ENCODE results near the gene EXOC8.

The EXOC8 gene

DNA sequence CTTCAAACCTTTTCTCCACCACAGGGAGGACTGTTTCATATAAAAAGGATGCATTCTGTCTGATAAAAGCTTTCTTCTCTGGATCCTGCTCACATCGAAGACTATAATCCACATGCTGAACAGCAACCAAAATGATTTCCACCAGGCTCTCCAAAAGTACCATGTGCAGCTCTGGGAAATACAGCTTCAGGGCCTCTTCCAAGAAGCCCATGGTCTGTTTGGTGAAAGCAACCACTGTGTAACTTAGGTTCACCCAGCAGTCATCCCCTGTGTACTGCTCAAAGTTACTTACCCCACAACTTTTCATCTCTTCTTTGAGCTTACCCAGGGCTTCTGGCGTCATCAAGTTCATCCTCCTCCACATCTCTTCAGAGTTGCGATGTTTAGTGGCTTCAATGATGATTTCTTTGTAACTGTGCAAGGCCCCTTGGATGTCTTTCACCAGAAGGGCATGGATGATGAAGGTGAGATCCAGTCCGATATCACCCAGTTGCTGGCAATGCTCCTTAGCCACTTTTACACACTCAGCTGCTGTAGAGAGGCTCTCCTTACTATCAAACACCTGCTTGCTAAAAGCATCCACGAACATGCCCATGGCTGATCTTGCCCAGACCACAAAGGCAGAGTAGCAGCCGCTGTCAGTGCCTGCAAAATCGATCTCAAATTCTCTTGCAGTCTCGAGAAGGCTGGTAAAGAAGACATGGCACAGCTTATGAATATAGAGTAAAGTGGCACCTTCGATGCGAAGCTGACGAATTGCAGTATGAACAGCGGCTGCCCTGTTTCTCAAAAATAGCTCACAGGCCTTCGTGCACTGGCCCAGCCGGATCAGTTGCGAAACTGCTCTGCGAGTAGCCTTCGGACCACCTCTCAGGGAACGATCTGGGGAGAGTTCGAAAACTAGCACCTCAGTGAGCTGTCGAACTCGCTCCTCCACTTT is 1.7 kb downstream of the EXOC8 start:
- H3K27me3 Mint-ChIP-seq (ENCODE audit: low read depth) = peaks cover 3% of the 10 kb centered on the region
- peak overlapping the region; percentile 16 for H3K27ac Mint-ChIP-seq
- peak overlapping the region; percentile 96 for H3K4me3 Mint-ChIP-seq
- peaks cover 40% of the 10 kb centered on the region for H3K36me3 Mint-ChIP-seq (ENCODE audit: low read depth)
- H3K9me3 Mint-ChIP-seq = no peaks in the 10 kb centered on the region
- peaks cover 47% of the 10 kb centered on the region for H3K4me1 Mint-ChIP-seq (ENCODE audit: low read depth)

DNA sequence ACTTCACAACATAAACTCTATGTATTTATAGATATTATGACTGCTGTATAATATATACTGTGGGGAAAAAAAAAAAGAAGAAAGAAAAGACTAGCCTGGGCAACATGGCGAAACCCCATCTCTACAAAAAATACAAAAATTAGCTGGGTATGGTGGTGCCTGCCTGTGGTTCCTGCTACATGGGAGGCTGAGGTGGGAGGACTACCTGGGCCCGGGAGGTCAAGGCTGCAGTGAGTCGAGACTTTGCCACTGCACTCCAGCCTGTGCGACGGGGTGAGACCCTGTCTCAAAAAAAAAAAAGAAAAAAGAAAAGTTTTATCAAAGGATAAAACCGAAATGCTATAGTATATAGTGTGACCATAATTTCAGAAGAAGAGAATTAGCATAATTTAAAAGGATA is 2.7 kb downstream of the EXOC8 start:
- H3K27me3 Mint-ChIP-seq (ENCODE audit: low read depth) = peaks cover 3% of the 10 kb centered on the region
- H3K4me3 Mint-ChIP-seq = peak overlapping the region; percentile 56
- no peak overlapping the region for H3K27ac Mint-ChIP-seq
- peaks cover 37% of the 10 kb centered on the region for H3K36me3 Mint-ChIP-seq (ENCODE audit: low read depth)
- H3K9me3 Mint-ChIP-seq = no peaks in the 10 kb centered on the region
- H3K4me1 Mint-ChIP-seq (ENCODE audit: low read depth) = peaks cover 40% of the 10 kb centered on the region

DNA sequence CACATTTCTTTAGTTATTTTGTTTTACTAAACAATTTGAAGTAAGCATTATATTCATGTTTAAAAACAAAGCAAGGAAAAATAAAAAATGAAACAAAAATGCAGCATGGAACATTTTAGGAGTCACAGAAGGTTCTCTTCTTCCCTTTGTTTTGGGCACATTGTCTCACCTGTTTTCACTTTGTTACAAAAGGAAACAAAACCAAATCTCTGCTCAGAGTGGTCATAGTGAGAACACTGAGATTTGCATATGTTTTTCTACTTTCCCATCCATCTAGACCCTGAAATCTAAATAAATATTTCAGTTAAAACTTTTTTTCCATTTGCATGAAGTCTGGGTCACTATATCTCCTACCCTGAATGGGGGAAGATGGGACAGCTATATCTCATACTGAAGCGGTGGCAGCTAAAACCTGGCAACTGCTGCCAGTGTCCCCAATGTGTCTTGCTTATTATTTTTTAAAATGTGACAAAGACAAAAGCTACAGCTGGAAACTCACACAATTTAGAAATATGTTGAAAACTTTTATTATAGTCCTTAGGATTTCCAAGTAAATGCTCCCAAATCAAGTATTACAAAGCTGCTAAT is 3.5 kb downstream of the EXOC8 start:
- H3K4me1 Mint-ChIP-seq (ENCODE audit: low read depth) = peaks cover 35% of the 10 kb centered on the region
- no peaks in the 10 kb centered on the region for H3K9me3 Mint-ChIP-seq
- no peak overlapping the region for H3K27ac Mint-ChIP-seq
- peaks cover 3% of the 10 kb centered on the region for H3K27me3 Mint-ChIP-seq (ENCODE audit: low read depth)
- peak overlapping the region; percentile 60 for H3K4me3 Mint-ChIP-seq
- peaks cover 35% of the 10 kb centered on the region for H3K36me3 Mint-ChIP-seq (ENCODE audit: low read depth)

DNA sequence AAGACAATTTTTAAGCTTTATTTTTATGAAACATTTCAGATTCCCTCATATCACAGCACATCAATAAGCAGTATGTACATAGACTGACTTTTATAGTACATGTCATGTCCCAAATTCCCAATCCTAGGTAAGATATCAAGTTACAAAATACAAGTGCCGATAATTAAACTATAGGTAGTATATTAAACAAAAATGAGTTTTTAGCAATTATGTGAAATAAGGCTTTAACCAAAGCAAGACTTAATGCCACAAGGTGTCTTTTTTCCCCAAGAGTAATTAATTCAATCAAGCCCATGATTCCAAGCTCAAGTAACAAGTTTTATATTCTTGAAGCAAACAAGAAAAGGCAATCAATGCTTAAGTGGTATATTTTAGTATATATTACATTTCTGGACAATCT is 4.9 kb downstream of the EXOC8 start:
- no peak overlapping the region for H3K4me3 Mint-ChIP-seq
- no peak overlapping the region for H3K27ac Mint-ChIP-seq
- peaks cover 2% of the 10 kb centered on the region for H3K27me3 Mint-ChIP-seq (ENCODE audit: low read depth)
- peaks cover 27% of the 10 kb centered on the region for H3K36me3 Mint-ChIP-seq (ENCODE audit: low read depth)
- H3K4me1 Mint-ChIP-seq (ENCODE audit: low read depth) = peaks cover 29% of the 10 kb centered on the region
- no peaks in the 10 kb centered on the region for H3K9me3 Mint-ChIP-seq

DNA sequence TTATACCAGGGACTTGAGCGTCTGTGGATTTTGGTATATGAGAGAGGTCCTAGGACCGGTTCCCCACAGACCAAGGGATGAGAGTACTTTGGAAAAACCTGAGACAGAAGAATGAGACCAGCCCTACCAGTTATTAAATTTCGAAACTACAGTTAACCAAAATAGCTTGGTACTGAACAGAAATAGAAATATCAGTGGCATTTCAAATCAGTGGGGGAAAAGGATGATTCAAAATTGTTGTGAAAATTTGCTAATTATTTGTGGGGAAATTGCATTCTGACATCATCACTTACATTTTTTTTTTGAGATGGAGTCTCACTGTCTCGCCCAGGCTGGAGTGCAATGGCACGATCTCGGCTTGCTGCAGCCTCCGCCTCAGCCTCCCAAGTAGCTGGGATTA is 8.2 kb downstream of the EXOC8 start:
- Mint-ChIP-seq H3K36me3 (ENCODE audit: low read depth) (peaks cover 10% of the 10 kb centered on the region), H3K9me3 (no peaks in the 10 kb centered on the region), H3K27ac (no peak overlapping the region), H3K4me1 (ENCODE audit: low read depth) (peaks cover 10% of the 10 kb centered on the region), H3K4me3 (no peak overlapping the region), H3K27me3 (ENCODE audit: low read depth) (peaks cover 4% of the 10 kb centered on the region)

DNA sequence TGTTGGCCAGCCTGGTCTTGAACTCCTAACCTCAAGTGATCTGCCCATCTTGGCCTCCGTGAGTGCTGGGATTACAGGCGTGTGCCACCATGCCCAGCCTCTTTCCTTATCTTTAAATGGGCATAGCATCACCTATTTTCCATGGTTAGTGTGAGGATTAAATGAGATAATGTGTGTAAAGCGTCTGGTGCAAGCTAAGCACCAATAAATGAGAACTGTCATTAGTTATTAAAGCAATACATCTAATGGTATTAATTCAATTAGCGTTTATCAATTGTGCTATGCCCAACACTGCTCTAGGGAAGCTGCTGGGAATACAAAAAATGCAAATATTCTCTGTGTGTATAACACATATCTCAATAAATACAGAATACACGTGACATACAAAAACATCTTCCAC is 10.0 kb downstream of the EXOC8 start:
- Mint-ChIP-seq H3K9me3 (no peaks in the 10 kb centered on the region), H3K4me3 (no peak overlapping the region), H3K27me3 (ENCODE audit: low read depth) (peaks cover 4% of the 10 kb centered on the region), H3K4me1 (ENCODE audit: low read depth) (peaks cover 3% of the 10 kb centered on the region), H3K27ac (no peak overlapping the region), H3K36me3 (ENCODE audit: low read depth) (peaks cover 7% of the 10 kb centered on the region)

DNA sequence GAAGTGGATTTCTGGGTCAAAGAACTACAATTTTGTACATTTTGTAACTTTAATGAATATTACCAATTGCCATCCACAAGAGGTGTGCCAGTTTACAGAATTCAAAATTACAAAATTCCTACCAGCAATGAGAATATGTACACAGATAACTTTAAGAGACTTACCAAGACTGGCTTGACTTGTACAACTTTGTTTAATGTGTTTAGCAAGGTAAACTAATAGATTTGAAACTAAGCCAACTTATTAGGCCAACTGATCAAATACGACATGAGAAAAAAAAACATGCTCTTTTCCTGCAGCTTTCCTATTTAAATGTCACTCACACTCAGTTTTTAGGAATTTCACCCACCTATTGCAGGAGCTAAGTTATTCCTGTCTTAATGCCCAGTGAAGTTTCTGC is 11.4 kb downstream of the EXOC8 start:
- H3K36me3 Mint-ChIP-seq (ENCODE audit: low read depth) = peaks cover under 1% of the 10 kb centered on the region
- no peaks in the 10 kb centered on the region for H3K4me1 Mint-ChIP-seq (ENCODE audit: low read depth)
- no peak overlapping the region for H3K4me3 Mint-ChIP-seq
- H3K27me3 Mint-ChIP-seq (ENCODE audit: low read depth) = peaks cover 4% of the 10 kb centered on the region
- no peaks in the 10 kb centered on the region for H3K9me3 Mint-ChIP-seq
- no peak overlapping the region for H3K27ac Mint-ChIP-seq

DNA sequence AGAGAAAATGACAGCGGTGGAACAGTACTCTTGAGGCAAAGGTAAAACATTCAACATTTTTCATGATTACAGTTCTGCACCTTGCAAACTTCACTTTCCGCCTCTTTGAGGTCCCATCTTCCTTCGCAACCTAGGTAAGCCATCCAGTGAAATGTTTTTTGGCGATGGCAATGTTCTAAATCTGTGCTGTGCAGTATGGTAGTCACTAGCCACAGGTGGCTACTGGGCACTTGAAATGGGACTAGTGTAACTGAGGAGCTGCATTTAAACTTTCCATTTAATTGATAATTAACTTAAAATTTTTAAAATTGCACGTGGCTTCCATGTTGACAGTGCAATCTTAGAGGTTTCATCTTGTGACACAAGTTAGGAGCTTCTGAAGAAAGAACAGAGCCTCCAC is 13.0 kb downstream of the EXOC8 start:
- no peak overlapping the region for H3K27ac Mint-ChIP-seq
- no peaks in the 10 kb centered on the region for H3K4me1 Mint-ChIP-seq (ENCODE audit: low read depth)
- no peaks in the 10 kb centered on the region for H3K9me3 Mint-ChIP-seq
- peaks cover 4% of the 10 kb centered on the region for H3K27me3 Mint-ChIP-seq (ENCODE audit: low read depth)
- no peaks in the 10 kb centered on the region for H3K36me3 Mint-ChIP-seq (ENCODE audit: low read depth)
- H3K4me3 Mint-ChIP-seq = no peak overlapping the region

DNA sequence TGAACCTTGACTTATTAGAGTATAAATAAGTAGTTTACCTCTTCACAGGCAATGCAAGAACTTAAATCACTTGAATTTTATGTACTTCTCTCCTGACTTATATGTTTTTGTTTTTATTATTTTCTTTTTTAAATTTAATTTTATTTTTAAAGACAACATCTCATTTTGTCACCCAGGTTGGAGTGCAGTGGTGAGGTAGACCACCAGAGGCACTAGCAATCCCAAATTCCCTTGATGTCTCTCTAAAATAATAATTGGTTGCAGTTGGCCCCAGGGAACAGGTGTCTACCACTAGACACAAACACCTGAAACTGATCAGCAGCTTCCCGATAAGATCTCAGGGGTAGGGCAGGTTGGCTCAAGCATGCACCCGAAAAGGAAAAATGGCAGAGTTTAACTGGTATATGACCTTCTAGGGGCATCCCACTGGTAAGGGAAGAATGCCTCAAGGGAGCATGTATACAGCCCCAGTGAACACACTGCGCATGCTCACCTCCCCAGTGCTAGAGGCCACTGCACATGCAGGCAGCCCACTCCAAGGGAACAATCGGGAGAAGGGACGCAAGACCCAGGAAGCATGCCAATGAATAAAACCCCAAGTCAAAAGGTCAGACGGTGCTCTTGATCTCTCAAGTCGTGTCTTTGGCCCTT is 14.6 kb downstream of the EXOC8 start:
- Mint-ChIP-seq H3K27ac (no peak overlapping the region), H3K4me1 (ENCODE audit: low read depth) (no peaks in the 10 kb centered on the region), H3K27me3 (ENCODE audit: low read depth) (peaks cover 4% of the 10 kb centered on the region), H3K36me3 (ENCODE audit: low read depth) (no peaks in the 10 kb centered on the region), H3K4me3 (no peak overlapping the region), H3K9me3 (no peaks in the 10 kb centered on the region)

DNA sequence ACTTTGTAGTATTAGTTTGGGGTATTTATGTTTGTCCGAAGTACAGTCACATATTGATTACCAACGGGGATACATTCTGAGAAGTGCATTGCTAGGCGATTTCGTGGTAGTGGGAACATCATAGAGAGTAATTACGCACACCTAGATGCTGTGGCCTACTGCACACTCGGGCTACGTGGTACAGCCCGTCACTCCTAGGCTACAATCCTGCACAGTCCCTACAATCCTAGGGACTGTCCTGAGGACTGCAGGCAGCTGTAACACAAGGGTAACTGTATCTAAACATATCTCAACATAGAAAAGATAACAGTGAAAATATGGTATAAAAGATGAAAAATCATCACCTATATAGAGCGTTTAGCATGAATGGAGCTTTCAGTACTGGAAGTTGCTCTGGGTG is 18.6 kb downstream of the EXOC8 start:
- peaks cover 3% of the 10 kb centered on the region for H3K27me3 Mint-ChIP-seq (ENCODE audit: low read depth)
- H3K36me3 Mint-ChIP-seq (ENCODE audit: low read depth) = no peaks in the 10 kb centered on the region
- peaks cover 2% of the 10 kb centered on the region for H3K4me1 Mint-ChIP-seq (ENCODE audit: low read depth)
- H3K4me3 Mint-ChIP-seq = no peak overlapping the region
- no peaks in the 10 kb centered on the region for H3K9me3 Mint-ChIP-seq
- H3K27ac Mint-ChIP-seq = no peak overlapping the region

DNA sequence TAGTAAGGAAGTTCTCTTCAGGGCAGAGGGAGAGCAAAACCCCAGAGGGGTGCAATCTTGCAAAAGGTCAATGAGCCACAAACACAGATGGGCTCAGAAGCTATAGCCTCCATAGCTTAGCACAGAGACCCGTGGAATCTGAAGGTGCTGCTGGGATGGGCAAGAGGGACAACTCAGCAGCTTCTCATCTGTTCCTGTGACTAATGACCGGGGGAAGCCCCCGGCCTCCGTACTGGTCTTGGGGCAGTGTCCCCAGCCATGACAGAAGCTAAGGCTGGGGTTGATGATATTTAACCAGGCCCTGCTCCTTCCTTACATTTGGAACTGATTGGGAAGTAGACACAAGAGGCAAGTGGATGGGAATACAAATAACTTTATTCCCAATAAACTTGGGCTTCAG is 19.1 kb downstream of the EXOC8 start:
- no peaks in the 10 kb centered on the region for H3K36me3 Mint-ChIP-seq (ENCODE audit: low read depth)
- H3K27me3 Mint-ChIP-seq (ENCODE audit: low read depth) = peaks cover 3% of the 10 kb centered on the region
- H3K4me1 Mint-ChIP-seq (ENCODE audit: low read depth) = peaks cover 2% of the 10 kb centered on the region
- H3K27ac Mint-ChIP-seq = no peak overlapping the region
- H3K9me3 Mint-ChIP-seq = no peaks in the 10 kb centered on the region
- H3K4me3 Mint-ChIP-seq = no peak overlapping the region

DNA sequence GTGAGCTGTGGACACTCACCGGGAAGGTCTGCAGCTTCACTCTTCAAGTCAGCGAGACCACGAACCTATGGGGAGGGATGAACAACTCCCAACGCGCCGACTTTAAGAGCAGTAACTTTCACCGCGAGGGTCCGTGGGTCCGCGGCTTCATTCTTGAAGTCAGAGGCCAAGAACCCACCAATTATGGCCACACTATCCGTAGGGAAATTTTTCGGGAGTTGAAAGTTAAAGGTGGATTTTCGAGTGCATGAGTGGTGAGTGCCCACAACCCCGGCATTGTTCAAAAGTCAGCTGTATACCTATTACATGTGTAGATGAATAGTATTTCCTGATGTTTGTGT is 19.7 kb downstream of the EXOC8 start:
- Mint-ChIP-seq H3K4me1 (ENCODE audit: low read depth) (peaks cover 2% of the 10 kb centered on the region), H3K27ac (no peak overlapping the region), H3K9me3 (no peaks in the 10 kb centered on the region), H3K36me3 (ENCODE audit: low read depth) (no peaks in the 10 kb centered on the region), H3K4me3 (no peak overlapping the region), H3K27me3 (ENCODE audit: low read depth) (peaks cover 3% of the 10 kb centered on the region)

DNA sequence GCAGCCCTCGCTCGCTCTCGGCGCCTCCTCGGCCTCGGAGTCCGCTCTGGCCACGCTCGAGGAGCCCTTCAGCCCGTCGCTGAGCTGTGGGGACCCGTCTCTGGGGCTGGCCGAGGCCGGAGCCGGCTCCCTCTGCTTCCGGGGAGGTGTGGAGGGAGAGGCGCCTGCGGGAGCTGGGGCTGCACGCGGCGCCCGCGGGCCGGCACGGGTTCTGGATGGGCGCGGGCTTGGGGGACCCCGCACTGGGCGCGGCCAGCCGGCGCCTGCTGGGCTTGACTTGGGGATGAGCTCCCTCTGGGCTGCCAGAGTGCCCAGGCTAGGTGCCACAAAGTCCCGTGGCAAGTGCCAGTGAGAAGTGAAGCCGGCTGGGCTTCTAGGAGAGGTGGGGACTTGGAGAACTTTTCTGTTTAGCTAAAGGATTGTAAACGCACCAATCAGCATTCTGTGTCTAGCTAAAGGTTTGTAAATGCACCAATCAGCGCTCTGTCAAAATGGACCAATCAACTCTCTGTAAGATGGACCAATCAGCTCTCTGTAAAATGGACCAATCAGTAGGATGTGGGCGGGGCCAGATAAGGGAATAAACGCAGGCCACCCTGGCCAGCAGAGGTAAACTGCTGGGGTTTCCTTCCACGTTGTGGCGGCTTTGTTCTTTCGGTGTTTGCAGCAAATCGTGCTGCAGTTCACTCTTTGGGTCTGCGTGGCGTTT is 20.2 kb downstream of the EXOC8 start:
- Mint-ChIP-seq H3K4me1 (ENCODE audit: low read depth) (peaks cover 2% of the 10 kb centered on the region), H3K27ac (no peak overlapping the region), H3K4me3 (no peak overlapping the region)

DNA sequence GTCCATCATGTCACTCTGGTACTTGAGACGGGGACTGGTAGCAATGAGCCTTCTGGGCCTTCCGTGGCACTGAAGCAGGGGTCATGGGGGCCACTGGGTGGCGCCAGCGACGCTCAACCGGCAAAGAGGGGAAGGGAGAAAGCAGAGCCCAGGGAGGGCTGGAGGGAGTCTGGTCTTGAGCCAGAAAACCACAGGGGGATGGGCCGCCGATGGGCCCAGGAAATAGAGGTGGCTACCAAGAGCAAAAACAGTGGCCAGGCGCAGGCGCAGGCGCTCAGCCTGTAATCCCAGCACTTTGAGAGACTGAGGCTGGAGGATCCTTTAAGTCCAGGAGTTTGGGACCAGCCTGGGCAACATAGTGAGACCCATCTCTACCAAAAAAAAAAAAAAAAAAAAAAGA is 21.8 kb downstream of the EXOC8 start:
- Mint-ChIP-seq H3K9me3 (no peaks in the 10 kb centered on the region), H3K27ac (no peak overlapping the region), H3K4me1 (ENCODE audit: low read depth) (peaks cover 2% of the 10 kb centered on the region), H3K27me3 (ENCODE audit: low read depth) (peaks cover 3% of the 10 kb centered on the region), H3K36me3 (ENCODE audit: low read depth) (no peaks in the 10 kb centered on the region), H3K4me3 (no peak overlapping the region)

More for the DNA sequence above, 20.2 kb downstream of the EXOC8 start:
- Mint-ChIP-seq H3K27me3 (ENCODE audit: low read depth) (peaks cover 3% of the 10 kb centered on the region), H3K36me3 (ENCODE audit: low read depth) (no peaks in the 10 kb centered on the region), H3K9me3 (no peaks in the 10 kb centered on the region)
